ENCODE measurements around the gene CLTA.
"Not testable (repeated sequence)": the region's sequence is repeated elsewhere in the genome, so short reads cannot be mapped to it uniquely, and the experiment has no call there.

Gene CLTA

DNA sequence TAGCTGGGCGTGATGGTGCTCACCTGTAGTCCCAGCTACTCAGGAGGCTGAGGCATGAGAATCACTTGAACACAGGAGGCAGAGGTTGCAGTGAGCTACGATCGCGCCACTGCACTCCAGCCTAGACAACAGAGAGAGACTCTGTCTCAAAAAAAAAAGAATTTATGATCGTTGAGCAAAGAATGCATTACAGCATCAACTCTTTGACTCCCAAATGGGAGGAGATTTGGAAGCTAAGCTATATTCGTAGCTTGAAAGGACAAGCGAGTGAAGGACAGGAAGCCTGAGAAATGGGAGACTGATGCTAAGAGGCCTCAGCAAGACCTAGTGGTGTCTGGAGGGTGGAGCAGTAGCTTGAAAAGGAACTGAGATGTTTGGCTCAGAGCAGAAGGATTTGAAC is 31.8 kb upstream of the CLTA start:
- DNase-seq, result no peak

- DNase-seq, result not testable (repeated sequence)
Measured at GRCh38 chr9:36159509-36159908, 31.2 kb upstream of the CLTA start.

DNA sequence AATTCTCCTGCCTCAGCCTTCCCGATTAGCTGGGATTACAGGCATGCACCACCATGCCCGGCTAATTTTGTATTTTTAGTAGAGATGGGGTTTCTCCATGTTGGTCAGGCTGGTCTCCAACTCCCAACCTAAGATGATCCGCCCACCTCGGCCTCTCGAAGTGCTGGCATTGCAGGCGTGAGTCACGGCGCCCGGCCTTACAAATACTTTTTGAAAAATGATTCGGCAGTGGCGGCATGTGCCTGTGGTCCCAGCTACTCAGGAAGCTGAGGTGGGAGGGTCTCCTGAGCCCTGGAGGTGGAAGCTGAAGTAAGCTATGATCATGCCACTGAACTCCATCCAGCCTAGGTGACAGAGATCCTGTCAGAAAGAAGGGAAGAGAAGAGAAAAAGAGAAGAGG is 30.6 kb upstream of the CLTA start:
- DNase-seq, result not testable (repeated sequence)

- DNase-seq, result no peak
Measured at GRCh38 chr9:36161187-36161586, 29.5 kb upstream of the CLTA start.

GRCh38 chr9:36162211-36162738 is 28.4 kb upstream of the CLTA start:
- DNase-seq, result no peak

- no peak for DNase-seq
Measured at GRCh38 chr9:36163049-36163785, 27.5 kb upstream of the CLTA start.

DNA sequence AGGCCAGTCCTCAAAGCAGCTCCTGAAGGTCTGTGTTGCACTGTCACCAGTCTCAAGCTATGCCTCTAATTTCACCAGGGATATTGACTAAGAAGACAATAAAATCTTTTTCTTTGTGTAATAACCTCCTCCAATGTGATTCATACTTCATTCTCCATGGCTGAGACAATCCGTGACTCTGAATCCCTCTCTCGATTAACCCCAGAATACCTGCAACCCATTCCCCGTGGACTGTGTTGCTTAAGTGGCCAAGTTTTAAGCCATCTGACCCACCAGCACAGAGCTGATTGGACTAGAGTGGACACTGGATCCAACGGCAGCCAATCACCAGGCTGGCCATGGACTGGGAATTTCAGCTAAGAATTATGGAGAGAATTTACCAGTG is 26.9 kb upstream of the CLTA start:
- DNase-seq, result no peak

DNA sequence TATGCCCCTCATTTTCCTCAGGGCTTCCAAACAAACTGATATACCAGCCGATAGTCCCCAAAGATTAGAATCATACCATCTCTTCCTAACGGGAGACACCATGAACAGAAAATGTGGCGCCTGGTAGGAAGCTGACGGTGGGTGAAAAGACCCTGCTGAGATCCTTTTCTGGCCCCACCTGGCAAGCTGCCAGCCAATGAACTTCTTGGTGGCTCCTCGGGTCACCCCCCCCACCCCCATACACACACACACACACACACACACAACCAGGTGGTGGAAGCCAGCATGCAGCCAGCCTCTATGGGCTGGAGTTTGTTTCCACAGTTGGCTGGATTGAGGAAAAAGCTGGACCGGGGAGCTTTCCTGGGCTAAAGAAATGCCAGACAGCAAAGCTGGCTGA is 26.3 kb upstream of the CLTA start:
- no peak for DNase-seq

- DNase-seq, result no peak
Measured at GRCh38 chr9:36164989-36165388, 25.7 kb upstream of the CLTA start.

DNA sequence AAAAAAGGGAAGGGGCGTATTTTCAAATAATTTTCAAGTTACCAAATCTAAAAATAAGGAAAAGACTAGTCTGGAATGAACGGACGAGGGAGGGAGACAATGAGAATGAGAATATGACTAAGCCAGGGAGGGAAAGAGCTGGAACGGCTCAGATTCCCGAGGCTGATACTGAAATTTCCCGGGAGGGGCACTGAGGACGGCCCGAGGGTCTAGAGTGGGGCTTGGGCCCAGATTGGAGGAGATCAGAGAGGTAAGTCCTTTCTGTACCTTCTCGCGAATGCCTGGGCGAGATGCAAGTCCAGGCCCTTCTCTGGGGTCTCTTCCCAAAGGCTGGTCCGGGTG is 24.9 kb upstream of the CLTA start:
- DNase-seq, result no peak

DNA sequence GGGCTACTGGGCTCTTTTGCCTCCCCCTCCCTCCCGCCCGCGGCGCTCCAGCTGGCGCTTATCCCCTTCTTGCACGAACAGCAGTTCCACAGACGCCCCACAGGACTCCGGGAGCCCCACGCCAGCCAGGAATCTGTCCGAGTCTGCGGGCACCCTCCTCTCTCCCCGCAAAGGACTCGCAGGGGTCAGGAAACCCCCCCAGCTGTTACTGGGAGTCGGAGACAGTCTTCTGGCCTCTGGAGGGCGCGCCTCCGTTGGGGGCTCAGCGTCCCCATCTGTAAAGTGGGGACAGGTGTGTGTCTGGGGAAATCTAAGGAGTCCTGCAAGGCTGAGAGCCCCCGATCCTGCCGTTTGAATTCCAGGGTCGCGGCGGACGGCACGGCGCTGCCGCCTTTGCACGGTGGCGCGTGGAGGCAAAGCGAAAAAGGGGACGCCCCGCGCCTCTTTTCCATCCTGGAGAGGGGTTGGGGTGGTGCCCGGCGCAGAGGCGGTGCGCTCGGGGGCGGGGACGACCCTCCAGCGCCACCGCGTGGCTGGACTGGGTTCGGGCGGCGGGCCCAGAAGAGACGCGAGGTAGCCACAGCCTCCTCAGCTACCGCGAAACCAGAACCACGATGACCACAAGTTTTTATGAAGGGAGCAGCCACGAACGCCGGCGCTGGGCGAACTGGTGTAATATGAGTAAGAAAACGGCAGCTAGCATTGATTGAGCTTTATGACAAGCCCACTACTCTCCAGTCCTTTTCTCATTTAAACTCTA is 24.4 kb upstream of the CLTA start:
- DNase-seq, result peak; percentile 47 to 83 (median 74)

DNA sequence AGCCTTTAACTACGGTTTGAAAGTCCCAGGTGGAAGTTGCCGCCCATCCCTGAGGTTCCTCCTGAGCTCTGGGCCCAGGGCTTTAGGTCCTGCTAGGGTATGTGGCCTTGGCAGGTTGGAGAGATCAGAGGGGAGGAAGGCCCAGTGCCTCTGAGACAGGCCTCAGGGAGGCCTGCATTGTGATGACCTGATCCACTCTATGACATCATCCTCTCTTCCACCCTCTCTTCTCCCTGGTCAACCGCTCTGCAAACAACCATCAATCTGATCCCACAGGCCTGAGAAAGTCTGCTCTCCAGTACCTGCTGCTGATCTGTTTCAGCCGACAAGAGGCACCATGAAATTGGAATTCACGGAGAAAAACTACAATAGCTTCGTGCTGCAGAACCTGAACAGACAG is 21.6 kb upstream of the CLTA start, which contains the start of gene CCIN:
Gene CCIN, plus strand, starts transcription at position 223 of the 400 bp plus-strand sequence. Its CDS starts 115 bp downstream, at position 338.
- DNase-seq, result no peak

DNA sequence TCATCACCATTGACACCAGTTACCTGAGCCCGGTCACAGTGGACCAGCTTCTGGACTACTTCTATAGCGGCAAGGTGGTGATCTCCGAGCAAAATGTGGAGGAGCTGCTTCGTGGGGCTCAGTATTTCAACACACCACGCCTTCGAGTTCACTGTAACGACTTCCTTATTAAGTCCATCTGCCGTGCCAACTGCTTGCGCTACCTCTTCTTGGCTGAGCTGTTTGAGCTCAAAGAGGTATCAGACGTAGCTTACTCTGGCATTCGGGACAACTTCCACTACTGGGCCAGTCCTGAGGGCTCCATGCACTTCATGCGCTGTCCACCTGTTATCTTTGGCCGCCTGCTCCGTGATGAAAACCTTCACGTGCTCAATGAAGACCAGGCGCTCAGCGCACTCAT is 21.0 kb upstream of the CLTA start:
- DNase-seq, result no peak

DNA sequence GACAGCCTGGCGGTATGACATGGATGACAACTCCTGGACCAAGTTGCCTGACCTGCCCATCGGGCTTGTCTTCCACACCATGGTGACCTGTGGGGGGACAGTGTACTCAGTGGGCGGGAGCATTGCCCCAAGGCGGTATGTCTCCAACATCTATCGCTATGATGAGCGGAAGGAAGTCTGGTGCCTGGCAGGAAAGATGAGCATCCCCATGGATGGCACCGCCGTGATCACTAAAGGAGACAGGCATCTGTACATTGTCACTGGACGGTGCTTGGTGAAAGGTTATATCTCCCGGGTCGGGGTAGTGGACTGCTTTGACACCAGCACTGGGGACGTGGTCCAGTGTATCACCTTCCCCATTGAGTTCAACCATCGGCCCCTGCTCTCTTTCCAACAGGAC is 20.2 kb upstream of the CLTA start:
- DNase-seq, result no peak

GRCh38 chr9:36173861-36174260 is 16.9 kb upstream of the CLTA start:
- DNase-seq, result no peak

GRCh38 chr9:36174271-36174670 is 16.4 kb upstream of the CLTA start:
- DNase-seq, result no peak

DNA sequence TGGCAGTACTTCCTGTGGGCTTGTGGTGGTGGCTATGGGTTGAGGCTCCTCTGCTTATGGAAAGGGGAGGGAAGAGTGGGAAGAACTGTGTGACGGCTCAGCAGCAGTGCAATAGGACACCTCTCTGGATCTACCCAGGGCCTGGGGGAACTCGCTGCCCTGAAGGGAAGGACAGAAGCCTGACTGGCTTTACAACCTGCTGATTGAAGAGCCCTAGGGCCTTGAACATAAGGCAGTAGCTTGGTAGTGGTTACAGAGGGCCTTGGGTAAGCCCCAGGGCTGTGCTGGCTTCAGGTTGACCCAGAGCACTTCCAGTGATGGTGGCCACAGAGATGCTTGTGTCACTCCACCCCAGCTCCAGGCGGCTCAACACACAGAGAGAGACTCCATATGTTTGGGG is 16.0 kb upstream of the CLTA start:
- no peak for DNase-seq

GRCh38 chr9:36175209-36175608 is 15.5 kb upstream of the CLTA start:
- not testable (repeated sequence) for DNase-seq

DNA sequence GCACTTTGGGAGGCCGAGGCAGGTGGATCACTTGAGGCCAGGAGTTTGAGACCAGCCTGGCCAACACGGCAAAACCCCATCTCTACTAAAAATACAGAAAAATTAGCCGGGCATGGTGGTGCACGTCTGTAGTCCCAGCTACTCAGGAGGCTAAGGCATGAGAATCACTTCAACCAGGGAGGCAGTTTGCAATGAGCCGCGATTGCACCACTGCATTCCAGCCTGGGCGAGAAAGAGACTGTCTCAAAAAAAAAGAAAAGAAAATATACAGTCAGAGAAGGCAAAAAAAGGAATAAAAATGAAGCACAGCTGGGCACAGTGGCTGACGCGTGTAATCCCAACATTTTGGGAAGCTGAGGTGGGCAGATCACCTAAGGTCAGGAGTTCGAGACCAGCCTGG is 14.2 kb upstream of the CLTA start:
- DNase-seq, result not testable (repeated sequence)

DNA sequence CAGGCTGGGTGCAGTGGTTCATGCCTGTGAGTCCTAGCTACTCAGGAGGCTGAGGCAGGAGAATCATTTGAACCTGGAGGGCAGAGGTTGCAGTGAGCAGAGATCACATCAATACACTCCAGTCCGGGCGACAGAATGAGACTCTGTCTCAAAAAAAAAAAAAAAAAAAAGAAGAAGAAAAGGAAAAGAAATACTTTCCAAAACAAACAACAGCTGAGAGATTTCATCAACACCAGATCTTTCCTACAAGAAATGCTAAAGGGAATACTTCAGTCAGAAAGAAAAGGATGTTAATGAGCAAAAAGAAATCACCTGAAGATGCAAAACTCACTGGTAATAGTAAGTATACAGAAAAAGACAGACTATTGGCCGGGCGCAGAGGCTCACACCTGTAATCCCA is 13.2 kb upstream of the CLTA start:
- DNase-seq, result no peak

- not testable (repeated sequence) for DNase-seq
Measured at GRCh38 chr9:36180243-36180642, 10.5 kb upstream of the CLTA start.

- no peak for DNase-seq
Measured at GRCh38 chr9:36187414-36187813, 3.3 kb upstream of the CLTA start.

GRCh38 chr9:36188212-36188611 is 2.5 kb upstream of the CLTA start:
- DNase-seq, result no peak

- DNase-seq, result no peak
Measured at GRCh38 chr9:36189976-36190375, 745 bp upstream of the CLTA start.

Data from stimulated activated naive CD4-positive, alpha-beta T cell (primary cell).